Psoas muscle (tissue), 8 donors: ENCODE measurements around the gene PCSK5. TPM values are rescaled to one million over a fixed set of nuclear protein-coding genes. Genes with fewer than 3 reads are reported as not detected.

Experiments used
- ATAC-seq, 4 donors: fragments of 200-7000 bp; cut with Tn5 transposase; one replicate each; pipeline ENCODE4 v1.9.1; 2020; ENCODE audit warnings: moderate library complexity in 3 of 4, mild to moderate bottlenecking in 2 of 4
- DNase-seq, 2 donors: peaks; one replicate each; pipeline ENCODE4 v3.0.0-alpha.2; 2020
- H3K27ac ChIP-seq: fragments of 200-600 bp; one replicate; pipeline ENCODE4 v1.8.0; 2022
- H3K27me3 ChIP-seq, 3 donors: fragments of 200-600 bp in 1 of 3; one replicate each; pipeline versions ENCODE4 v1.6.1 to v1.8.0; 2013 to 2022; ENCODE audit warnings: low read length in 2 of 3, mild to moderate bottlenecking in 2 of 3, moderate library complexity in 1 of 3; ENCODE audit not compliant: insufficient read depth in 3 of 3
- H3K36me3 ChIP-seq, 2 donors: fragments of 200-600 bp in 1 of 2; one replicate each; pipeline versions ENCODE4 v1.6.1 to v1.8.0; 2013 to 2022; ENCODE audit warnings: low read depth in 1 of 2, mild to moderate bottlenecking in 1 of 2, moderate library complexity in 1 of 2; ENCODE audit not compliant: insufficient read depth in 1 of 2
- H3K4me1 ChIP-seq: fragments of 200-600 bp; one replicate; pipeline ENCODE4 v1.8.0; 2022
- H3K4me3 ChIP-seq: fragments of 200-600 bp; one replicate; pipeline ENCODE4 v1.8.0; 2022; ENCODE audit warnings: mild to moderate bottlenecking
- H3K9me3 ChIP-seq: fragments of 200-600 bp; one replicate; pipeline ENCODE4 v1.8.0; 2022
- CTCF ChIP-seq: fragments of 200-600 bp; IDR thresholded peaks from one replicate; pipeline ENCODE4 v1.8.0; 2022; ENCODE audit warnings: antibody characterized with exemption
- WGBS, 3 donors: extraction: QIAGEN DNeasy Blood & Tissue Kit; methylation state at CpG; one replicate each; pipeline versions ENCODE4 v1.1.6 to v1.1.7; 2013; 5-methylcytosine and 5-hydroxymethylcytosine counted together
- intact Hi-C, 2 donors: fragments of 100-400 bp; cut with DNase I; formaldehyde crosslinking; loops; one replicate each; pipeline versions ENCODE4 v1.11.0 to v1.14.2; 2022
- polyA plus RNA-seq, 3 donors: library from polyadenylated mRNA; stranded (reverse); fragments of 200-250 nt; gene quantifications; one replicate each; pipeline ENCODE4 v1.2.3, GENCODE V29; 2013
- total RNA-seq, 4 donors: library from RNA; stranded (reverse); fragmentation: NEBNext Ultra II Directional in 2 of 4; extraction: Animal tissue kit (Norgen Biotek cat#: 25700) in 2 of 4; gene quantifications; one replicate each; pipeline versions ENCODE4 v1.2.1 to v1.2.4, GENCODE V29; 2021 to 2023
- donor health status: healthy with polysubstance abuse.
- donor health status: DM: no; HTN: no; CAD: no; lungs with moderate emphysema.
- donor health status: Bipolar disorder and iron deficiency.
- donor health status: healthy.
- donor health status: DM: yes; HTN: yes; CAD: no.
- donor health status: DM: no; HTN: no; CAD: no.
- donor health status: DM: no; HTN: no; CAD: no.
- donor health status: DM: yes; HTN: yes; CAD: no.

PCSK5 gene
- total and polyA plus RNA-seq, 7 donors, result 0.75 to 4.4 (median 2.3) TPM

- Histone ChIP-seq H3K4me1 (no peaks in the 10 kb centered on the region), H3K4me3 (no peak overlapping the region), H3K9me3 (no peaks in the 10 kb centered on the region), H3K27ac (no peak overlapping the region), H3K27me3 (no peaks in the 10 kb centered on the region), H3K36me3 (peaks cover 0 to 5% of the 10 kb centered on the region in 2 donors)
- TF ChIP-seq CTCF, result no peak
- intact Hi-C loops, result no loop called here
- DNase-seq, result no peak
- WGBS, 3 donors, result 82 to 90% (median 87%) methylated on average over 6 of the region's 6 CpGs
- no peak for ATAC-seq
Observed at GRCh38 chr9:76378367-76379073, 488.0 kb downstream of the PCSK5 start.

- DNase-seq (no peak), ATAC-seq (no peak)
- H3K9me3 ChIP-seq, result no peaks in the 10 kb centered on the region
- WGBS, 3 donors, result 89 to 93% (median 91%) methylated on average over 2 of the region's 2 CpGs
- peaks cover under 1 to 13% of the 10 kb centered on the region in 2 donors for H3K36me3 ChIP-seq
- no peak for TF ChIP-seq CTCF
- no peak overlapping the region for H3K4me3 ChIP-seq
- H3K4me1 ChIP-seq, result no peaks in the 10 kb centered on the region
- H3K27ac ChIP-seq, result no peak overlapping the region
- H3K27me3 ChIP-seq, result no peaks in the 10 kb centered on the region
- intact Hi-C loops, result no loop called here
Observed at GRCh38 chr9:76379494-76379893, 489.0 kb downstream of the PCSK5 start.

GRCh38 chr9:76390656-76391055 is 500.2 kb downstream of the PCSK5 start:
- 9 to 26% (median 19%) methylated on average over 1 of the region's 1 CpG for WGBS, 3 donors
- intact Hi-C loops, result loop anchor here in 1 of 2 donors (10.0 kb wide), 1 partner anchor 784 kb away; the partner anchor contains the start of gene VPS13A
- no peak for DNase-seq
- no peak for ATAC-seq
- H3K27me3 ChIP-seq, result no peaks in the 10 kb centered on the region
- H3K4me3 ChIP-seq, result no peak overlapping the region
- TF ChIP-seq CTCF, result no peak
- peaks cover 4% of the 10 kb centered on the region for H3K4me1 ChIP-seq
- no peak overlapping the region for H3K27ac ChIP-seq
- peaks cover 10% of the 10 kb centered on the region for H3K9me3 ChIP-seq
- H3K36me3 ChIP-seq, result peaks cover 0 to 36% of the 10 kb centered on the region in 2 donors

- H3K4me1 ChIP-seq, result peaks cover 4% of the 10 kb centered on the region
- 0 to 1% (median 0%) methylated on average over 40 to 81 of the region's 81 CpGs for whole genome bisulfite sequencing, 3 donors
- no peaks in the 10 kb centered on the region for H3K27me3 ChIP-seq
- peak; percentile 95 to 96 for DNase-seq
- intact Hi-C loops, result loop anchor here in 1 of 2 donors (10.0 kb wide), 1 partner anchor 780 kb away; the partner anchor contains the start of gene VPS13A
- peak; percentile 36 for TF ChIP-seq CTCF
- peaks cover 0 to 7% of the 10 kb centered on the region in 2 donors for H3K36me3 ChIP-seq
- H3K9me3 ChIP-seq, result peaks cover 10% of the 10 kb centered on the region
- peak within 1 kb of the TSS; percentile 94 for H3K4me3 ChIP-seq
- H3K27ac ChIP-seq, result peak within 1 kb of the TSS; percentile 90
- ATAC-seq, result peak; percentile 97 to 99 (median 98)
Observed at GRCh38 chr9:76394195-76394959, 503.9 kb downstream of the PCSK5 start, which contains the start of gene RFK. Gene RFK, minus strand, starts transcription at chr9:76394426. Its CDS starts 255 bp downstream, at chr9:76394171.
